HepG2 (cell line): Measurements from ENCODE around the gene TMEM81. TPM values are rescaled to one million over a fixed set of nuclear protein-coding genes. Genes with fewer than 3 reads are reported as not detected.

ENCODE experiments used
- ETV5 ChIP-seq: IDR thresholded peaks from 2 replicates; pipeline ENCODE4 v1.6.1; 2018; ENCODE audit warnings: missing biosample characterization, missing genetic modification reagents, inconsistent platforms, borderline replicate concordance
- FLYWCH1 ChIP-seq: sonication (generic); formaldehyde crosslinking; IDR thresholded peaks from 2 replicates; pipeline ENCODE4 v1.8.1; 2023; ENCODE audit warnings: mild to moderate bottlenecking, missing genetic modification reagents
- GFI1 ChIP-seq: sonication (generic); formaldehyde crosslinking; IDR thresholded peaks from 2 replicates; pipeline ENCODE4 v1.5.0; 2020; ENCODE audit warnings: missing genetic modification reagents, mild to moderate bottlenecking, borderline replicate concordance
- HIC2 ChIP-seq: sonication (generic); formaldehyde crosslinking; IDR thresholded peaks from 2 replicates; pipeline ENCODE4 v1.9.0; 2022; ENCODE audit warnings: low read depth, missing genetic modification reagents
- KLF6 ChIP-seq: IDR thresholded peaks from 2 replicates; pipeline ENCODE4 v1.8.0; 2016; ENCODE audit warnings: missing biosample characterization, missing genetic modification reagents
- KLF9 ChIP-seq: IDR thresholded peaks from 2 replicates; pipeline ENCODE4 v1.6.1; 2016; ENCODE audit warnings: low read depth
- MEF2D ChIP-seq: sonication (generic); formaldehyde crosslinking; IDR thresholded peaks from 2 replicates; pipeline ENCODE4 v1.5.1; 2020; ENCODE audit warnings: mild to moderate bottlenecking, missing genetic modification reagents
- MEIS1 ChIP-seq: sonication (generic); formaldehyde crosslinking; IDR thresholded peaks from 2 replicates; pipeline ENCODE4 v1.9.0; 2021; ENCODE audit warnings: mild to moderate bottlenecking, missing genetic modification reagents, moderate library complexity, borderline replicate concordance
- MEIS2 ChIP-seq: sonication (generic); formaldehyde crosslinking; IDR thresholded peaks from 2 replicates; pipeline ENCODE4 v1.9.0; 2021; ENCODE audit warnings: mild to moderate bottlenecking, missing genetic modification reagents
- MIER3 ChIP-seq: IDR thresholded peaks from 2 replicates; pipeline ENCODE4 v1.6.1; 2016; ENCODE audit warnings: missing compliant biosample characterization, borderline replicate concordance
- ONECUT2 ChIP-seq: sonication (generic); formaldehyde crosslinking; IDR thresholded peaks from 2 replicates; pipeline ENCODE4 v1.4.0; 2020; ENCODE audit warnings: missing genetic modification reagents
- RBM39 ChIP-seq: fragments of 200-400 bp; formaldehyde crosslinking; IDR thresholded peaks from one replicate; pipeline ENCODE4 v1.6.1; 2018; ENCODE audit warnings: antibody characterized with exemption, mild to moderate bottlenecking, low read depth, low read length; ENCODE audit not compliant: poor library complexity, severe bottlenecking
- SIX1 ChIP-seq: sonication (generic); formaldehyde crosslinking; IDR thresholded peaks from 2 replicates; pipeline ENCODE4 v1.4.0; 2020; ENCODE audit warnings: missing genetic modification reagents, borderline replicate concordance
- SIX4 ChIP-seq: sonication (generic); formaldehyde crosslinking; IDR thresholded peaks from 2 replicates; pipeline ENCODE4 v1.4.0; 2020; ENCODE audit warnings: missing genetic modification reagents
- TFDP1 ChIP-seq: IDR thresholded peaks from 2 replicates; pipeline ENCODE4 v1.6.1; 2016; ENCODE audit warnings: missing compliant biosample characterization, missing genetic modification reagents, borderline replicate concordance
- TOE1 ChIP-seq: sonication (generic); formaldehyde crosslinking; IDR thresholded peaks from 2 replicates; pipeline ENCODE4 v1.4.0; 2020; ENCODE audit warnings: mild to moderate bottlenecking, missing genetic modification reagents
- ZFX ChIP-seq: sonication (generic); formaldehyde crosslinking; IDR thresholded peaks from 2 replicates; pipeline ENCODE4 v1.4.0; 2020; ENCODE audit warnings: mild to moderate bottlenecking, low read depth, missing genetic modification reagents, moderate library complexity
- ZNF44 ChIP-seq: sonication (generic); formaldehyde crosslinking; IDR thresholded peaks from 2 replicates; pipeline ENCODE4 v1.5.1; 2020; ENCODE audit warnings: mild to moderate bottlenecking, missing genetic modification reagents
- ZNF614 ChIP-seq: IDR thresholded peaks from 2 replicates; pipeline ENCODE4 v1.6.1; 2018; ENCODE audit warnings: missing biosample characterization, missing genetic modification reagents, inconsistent platforms, borderline replicate concordance
- ZNF616 ChIP-seq: sonication (generic); formaldehyde crosslinking; IDR thresholded peaks from 2 replicates; pipeline ENCODE4 v1.5.0; 2020; ENCODE audit warnings: low read depth, mild to moderate bottlenecking, missing genetic modification reagents
- ZNF710 ChIP-seq: sonication (generic); formaldehyde crosslinking; IDR thresholded peaks from 2 replicates; pipeline ENCODE4 v1.5.0; 2020; ENCODE audit warnings: mild to moderate bottlenecking, missing genetic modification reagents, borderline replicate concordance
- ZSCAN29 ChIP-seq: sonication (generic); formaldehyde crosslinking; conservative IDR thresholded peaks from 2 replicates; pipeline ENCODE4 v1.4.0; 2020; ENCODE audit warnings: mild to moderate bottlenecking, missing genetic modification reagents
- polyA plus RNA-seq, 8 experiments: library from polyadenylated mRNA; depleted of rRNA in 3 of 8; stranded (reverse) in 7 of 8; unstranded in 1 of 8; fragments of >200 nt; fragmentation: Illumina TruSeq in 4 of 8; extraction: Trizol in 4 of 8; gene quantifications; 2 replicates each; pipeline versions ENCODE4 v1.2.1 to v1.2.3, GENCODE V29; 2011 to 2016; ENCODE audit warnings: low read depth in 4 of 8, missing spikeins in 1 of 8, mixed read lengths in 1 of 8; ENCODE audit not compliant: insufficient read depth in 1 of 8
- total RNA-seq, 5 experiments: library from RNA; depleted of rRNA; stranded (reverse); fragments of >200 nt; fragmentation: Illumina TruSeq; extraction: Trizol; gene quantifications; 2 replicates each; pipeline ENCODE4 v1.2.3, GENCODE V29; 2016; ENCODE audit warnings: low read depth in 1 of 5
- TF ChIP-seq, protein P1 (sequence below): sonication (generic); formaldehyde crosslinking; IDR thresholded peaks from 2 replicates; pipeline ENCODE4 v1.9.0; 2021; ENCODE audit warnings: missing genetic modification reagents, mild to moderate bottlenecking, borderline replicate concordance

Gene TMEM81
- total and polyA plus RNA-seq, 2 of the 13 experiments (the other 11 are each of a cell fraction or from before 2014, with no cell fraction given) = 1.1 TPM

DNA sequence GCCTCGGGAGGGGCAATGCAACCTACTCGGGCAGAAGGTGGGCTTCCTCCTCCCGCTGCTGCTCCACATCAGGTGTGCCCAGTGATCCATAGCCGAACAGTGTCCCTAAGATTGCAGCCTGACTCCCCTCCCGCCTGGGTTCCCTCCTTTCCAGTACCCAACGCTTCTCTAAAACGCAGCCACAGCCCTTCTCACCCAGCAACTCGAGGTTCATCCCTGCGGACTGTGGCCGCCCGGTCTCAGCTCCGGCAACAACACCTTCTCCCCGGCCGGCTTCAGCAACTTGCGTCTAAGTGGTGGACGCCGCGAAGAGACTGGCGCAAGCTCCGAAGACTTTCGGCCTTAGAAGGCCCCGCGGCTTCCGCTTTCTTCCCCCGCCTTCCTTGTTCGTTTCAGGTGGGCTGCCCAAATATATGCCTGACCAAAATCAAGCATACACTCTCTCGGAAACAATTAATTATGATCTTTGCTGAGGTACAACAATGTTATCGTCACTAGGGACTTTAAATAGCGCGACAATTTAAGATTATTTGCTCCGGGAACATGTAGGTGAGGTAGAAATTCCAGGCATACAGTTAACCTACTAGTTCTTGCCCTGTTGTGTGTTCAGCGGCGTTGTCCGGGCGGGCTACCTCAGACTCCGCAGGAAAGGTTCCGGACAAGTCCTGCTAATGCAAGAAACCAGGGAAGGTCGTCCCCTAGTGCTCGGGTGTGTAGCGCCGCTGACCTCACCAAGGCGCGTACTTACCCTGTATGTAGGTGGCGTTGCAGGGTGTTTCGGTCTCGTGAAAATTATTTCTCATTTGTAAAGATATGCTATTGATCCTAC lies 37.6 kb upstream of the TMEM81 start, which contains the start of gene RBBP5 (continued):
- TF ChIP-seq ZNF44 = peak; percentile 72
- peak; percentile 65; the same call in 1 of the 2 replicates for TF ChIP-seq ZNF614 (CRISPR knock-in tag)
- peak; percentile 67 for TF ChIP-seq ZFX (CRISPR knock-in tag)
- TF ChIP-seq RBM39 = no peak
- peak; percentile 70 for TF ChIP-seq MEF2D (CRISPR knock-in tag)
- TF ChIP-seq ETV5 = peak; percentile 50; the same call in 1 of the 2 replicates
- peak; percentile 58; the same call in 1 of the 2 replicates for TF ChIP-seq TOE1 (CRISPR knock-in tag)
- TF ChIP-seq ZSCAN29 (CRISPR knock-in tag) = 0 out of 2 replicates have a peak, but pooled peaks have one; percentile 30
- peak; percentile 30; the same call in 1 of the 2 replicates for TF ChIP-seq SIX1 (CRISPR knock-in tag)
- peak; percentile 90; the same call in 1 of the 2 replicates for TF ChIP-seq MIER3 (CRISPR knock-in tag)
- 0 out of 2 replicates have a peak, but pooled peaks have one; percentile 11 for TF ChIP-seq MEIS1 (CRISPR knock-in tag)
- TF ChIP-seq GFI1 (CRISPR knock-in tag) = no peak
- no peak for TF ChIP-seq ONECUT2
- TF ChIP-seq HIC2 (CRISPR knock-in tag) = 0 out of 2 replicates have a peak, but pooled peaks have one; percentile 42
- TF ChIP-seq ZNF616 (CRISPR knock-in tag) = no peak; the same call in 1 of the 2 replicates
- TF ChIP-seq SIX4 (CRISPR knock-in tag) = peak; percentile 67
- TF ChIP-seq TFDP1 (CRISPR knock-in tag) = peak; percentile 58
- TF ChIP-seq KLF9 (CRISPR knock-in tag) = 0 out of 2 replicates have a peak, but pooled peaks have one; percentile 30
- TF ChIP-seq KLF6 (CRISPR knock-in tag) = 0 out of 2 replicates have a peak, but pooled peaks have one; percentile 58
- TF ChIP-seq FLYWCH1 (CRISPR knock-in tag) = 0 out of 2 replicates have a peak, but pooled peaks have one; percentile 89
- TF ChIP-seq, protein P1, sequence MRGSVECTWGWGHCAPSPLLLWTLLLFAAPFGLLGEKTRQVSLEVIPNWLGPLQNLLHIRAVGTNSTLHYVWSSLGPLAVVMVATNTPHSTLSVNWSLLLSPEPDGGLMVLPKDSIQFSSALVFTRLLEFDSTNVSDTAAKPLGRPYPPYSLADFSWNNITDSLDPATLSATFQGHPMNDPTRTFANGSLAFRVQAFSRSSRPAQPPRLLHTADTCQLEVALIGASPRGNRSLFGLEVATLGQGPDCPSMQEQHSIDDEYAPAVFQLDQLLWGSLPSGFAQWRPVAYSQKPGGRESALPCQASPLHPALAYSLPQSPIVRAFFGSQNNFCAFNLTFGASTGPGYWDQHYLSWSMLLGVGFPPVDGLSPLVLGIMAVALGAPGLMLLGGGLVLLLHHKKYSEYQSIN = no peak
- no peak; the same call in 1 of the 2 replicates for TF ChIP-seq MEIS2 (CRISPR knock-in tag)
- TF ChIP-seq ZNF710 (CRISPR knock-in tag) = peak; percentile 68; the same call in 1 of the 2 replicates
